HG03066 (cell line): Measurements from ENCODE around the gene UQCRH.
"Not testable (repeated sequence)": the region's sequence is repeated elsewhere in the genome, so short reads cannot be mapped to it uniquely, and the experiment has no call there.

Experiments used
- ATAC-seq: cut with Tn5 transposase; IDR thresholded peaks from one replicate; pipeline ENCODE4 v1.9.1; 2021; ENCODE audit warnings: low read depth; ENCODE audit not compliant: unreplicated experiment

UQCRH gene

GRCh38 chr1:46298387-46298786 is 5.1 kb upstream of the UQCRH start:
- ATAC-seq: no peak

DNA sequence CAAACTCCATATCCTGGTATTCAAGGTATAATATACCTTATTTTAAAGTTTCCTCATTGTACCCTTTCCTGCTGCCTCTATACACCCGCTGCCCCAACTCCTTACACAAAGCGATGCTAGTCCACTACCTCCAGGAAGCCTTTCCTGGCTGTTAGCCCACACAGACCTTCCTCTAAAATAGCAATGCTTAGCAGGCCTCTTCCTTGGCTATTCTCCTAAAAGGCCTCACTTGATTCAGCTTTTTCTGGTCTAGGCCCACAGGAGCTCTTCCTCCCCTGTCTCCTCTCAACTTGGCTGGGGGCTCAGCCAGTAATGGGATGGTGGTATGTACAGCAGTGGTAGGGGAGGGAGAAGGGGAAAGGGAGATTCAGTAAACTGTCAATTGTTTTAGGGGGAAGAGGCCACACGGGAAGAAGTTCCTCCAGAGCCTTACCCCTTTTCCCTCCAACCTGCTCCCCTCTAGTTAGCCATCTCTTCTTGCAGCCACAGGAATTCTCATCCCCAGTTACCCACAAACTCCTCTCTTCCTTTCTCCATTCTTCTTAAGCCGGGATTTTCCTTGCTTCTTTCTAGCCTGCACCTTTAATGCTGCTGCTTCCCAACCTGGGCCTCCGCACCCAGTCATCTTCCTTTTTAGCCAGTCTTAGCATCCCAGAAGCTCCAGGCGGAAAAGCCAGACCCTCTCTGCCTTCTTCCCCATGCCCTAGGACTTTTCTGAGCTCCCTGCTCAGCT is 2.7 kb upstream of the UQCRH start:
- ATAC-seq: no peak

- no peak for ATAC-seq
Measured at GRCh38 chr1:46301406-46301807, 2.1 kb upstream of the UQCRH start.

DNA sequence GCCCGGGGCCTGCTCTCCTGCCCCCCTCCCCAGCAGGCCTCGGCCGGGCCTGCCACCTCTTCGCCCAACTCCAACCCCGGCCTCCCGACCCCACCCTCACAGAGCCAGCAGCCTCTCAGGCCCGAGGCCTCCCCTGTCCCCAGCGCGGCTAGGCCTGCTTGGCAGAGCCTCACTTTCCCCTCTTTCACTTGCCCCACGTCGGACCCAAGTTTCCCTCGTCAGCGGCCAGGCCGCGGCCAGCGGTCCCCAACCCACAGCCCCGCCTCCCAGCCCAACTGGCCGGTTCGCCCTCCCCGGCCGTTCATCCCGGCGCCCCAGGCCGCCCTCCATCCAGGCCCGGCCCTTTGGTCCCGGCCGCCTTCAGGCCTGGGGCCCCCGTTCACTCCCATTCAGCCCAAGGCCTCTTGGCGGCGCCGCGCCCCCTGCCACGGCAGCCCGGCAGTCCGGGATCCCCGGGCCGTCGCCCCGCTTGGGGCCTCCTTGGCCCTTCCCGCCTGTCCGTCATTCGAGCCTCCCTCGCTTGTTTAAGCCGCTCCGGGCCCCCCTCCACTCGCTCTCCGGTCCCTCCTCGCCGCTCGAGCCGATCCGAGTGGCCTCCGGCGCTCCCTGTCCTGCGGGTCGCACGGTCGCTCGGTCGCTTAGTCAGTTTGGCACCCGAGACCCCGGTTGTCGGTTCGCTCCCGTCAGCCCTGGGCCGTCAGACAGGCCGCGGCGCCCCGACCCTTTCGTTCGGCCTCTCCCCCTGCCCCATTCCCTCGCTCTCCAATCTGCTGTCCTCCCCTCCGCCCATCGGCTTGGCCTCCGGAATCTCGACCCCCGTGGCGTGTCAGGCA is 1.5 kb upstream of the UQCRH start:
- ATAC-seq: peak; percentile 32

GRCh38 chr1:46302641-46303037 is 859 bp upstream of the UQCRH start:
- peak; percentile 4 for ATAC-seq

DNA sequence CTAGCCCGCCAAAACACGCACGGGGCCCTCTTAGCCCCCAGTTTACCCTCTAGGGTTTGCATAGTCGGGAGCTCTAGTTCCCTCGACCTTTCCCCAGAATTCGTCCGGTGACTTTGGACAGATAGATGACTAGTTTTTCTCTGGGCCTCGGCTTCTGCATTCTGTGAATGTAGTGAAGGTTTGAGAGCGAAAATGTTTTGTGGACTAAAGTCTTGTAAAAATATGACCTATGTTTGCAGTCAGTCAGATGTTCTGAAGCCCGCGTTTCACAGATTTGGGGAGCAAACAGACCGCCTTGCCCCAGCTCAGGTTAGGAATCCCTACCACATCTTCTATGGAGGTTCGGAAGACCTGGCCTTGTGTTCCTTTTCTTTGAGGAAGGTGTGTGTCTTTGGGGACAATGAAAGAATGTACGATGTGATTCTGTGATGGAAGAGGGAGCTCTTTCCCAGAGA is 401 bp downstream of the UQCRH start:
- no peak for ATAC-seq

GRCh38 chr1:46306159-46306530 is 2.6 kb downstream of the UQCRH start:
- no peak for ATAC-seq

- no peak for ATAC-seq
Measured at GRCh38 chr1:46309401-46310159, 6.1 kb downstream of the UQCRH start.

DNA sequence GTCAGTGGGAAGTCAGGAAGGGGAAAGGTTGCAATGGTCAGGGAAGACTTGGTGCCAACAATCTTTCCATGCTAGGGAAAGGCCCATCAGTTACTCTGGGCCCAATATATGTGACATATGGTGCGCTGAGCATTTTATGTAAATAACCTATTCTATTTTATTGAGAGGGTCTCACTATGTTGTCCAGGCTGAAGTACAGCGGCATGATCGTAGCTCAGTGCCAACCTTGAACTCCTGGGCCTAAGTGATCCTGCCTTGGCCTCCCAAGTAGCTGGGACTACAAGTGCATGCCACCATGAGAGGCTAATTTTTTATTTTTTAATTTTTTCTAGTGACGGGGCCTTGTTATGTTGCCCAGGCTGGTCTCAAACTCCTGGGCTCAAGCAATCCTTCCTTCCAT is 6.8 kb downstream of the UQCRH start:
- no peak for ATAC-seq

GRCh38 chr1:46315669-46316403 is 12.3 kb downstream of the UQCRH start:
- ATAC-seq: no peak

DNA sequence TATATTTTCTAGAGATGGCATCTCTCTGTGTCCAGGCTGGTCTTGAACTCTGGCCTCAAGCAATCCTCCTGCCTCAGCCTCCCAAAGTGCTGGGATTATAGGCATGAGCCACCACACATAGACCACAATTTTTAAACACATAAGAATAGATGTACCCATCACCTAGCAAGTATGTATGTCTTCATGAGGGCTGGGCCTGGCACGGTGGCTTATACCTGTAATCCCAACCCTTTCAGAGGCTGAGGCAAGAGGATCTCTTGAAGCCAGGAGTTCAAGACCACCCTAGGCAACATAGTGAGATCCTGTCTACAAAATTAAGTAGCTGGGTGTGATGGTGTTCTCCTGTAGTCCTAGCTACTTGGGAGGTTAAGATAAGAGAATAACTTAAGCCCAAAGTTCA is 13.8 kb downstream of the UQCRH start:
- no peak for ATAC-seq

- not testable (repeated sequence) for ATAC-seq
Measured at GRCh38 chr1:46319301-46319700, 15.8 kb downstream of the UQCRH start.

GRCh38 chr1:46319960-46320914 is 16.7 kb downstream of the UQCRH start:
- ATAC-seq: not testable (repeated sequence)

DNA sequence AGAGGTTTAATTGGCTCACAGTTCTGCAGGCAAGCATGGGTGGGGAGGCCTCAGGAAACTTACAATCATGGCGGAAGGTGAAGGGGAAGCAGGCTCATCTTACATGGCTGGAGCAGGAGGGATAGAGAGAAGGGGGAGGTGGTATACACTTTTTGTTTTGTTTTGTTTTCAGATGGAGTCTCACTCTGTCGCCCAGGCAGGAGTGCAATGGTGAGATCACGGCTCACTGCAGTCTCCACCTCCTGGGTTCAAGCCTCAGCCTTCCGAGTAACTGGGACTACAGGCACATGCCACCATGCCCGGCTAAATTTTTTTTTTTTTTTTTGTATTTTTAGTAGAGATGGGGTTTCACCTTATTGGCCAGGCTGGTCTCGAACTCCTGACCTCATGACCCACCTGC is 18.7 kb downstream of the UQCRH start:
- not testable (repeated sequence) for ATAC-seq

GRCh38 chr1:46325285-46326076 is 22.0 kb downstream of the UQCRH start:
- ATAC-seq: not testable (repeated sequence)

DNA sequence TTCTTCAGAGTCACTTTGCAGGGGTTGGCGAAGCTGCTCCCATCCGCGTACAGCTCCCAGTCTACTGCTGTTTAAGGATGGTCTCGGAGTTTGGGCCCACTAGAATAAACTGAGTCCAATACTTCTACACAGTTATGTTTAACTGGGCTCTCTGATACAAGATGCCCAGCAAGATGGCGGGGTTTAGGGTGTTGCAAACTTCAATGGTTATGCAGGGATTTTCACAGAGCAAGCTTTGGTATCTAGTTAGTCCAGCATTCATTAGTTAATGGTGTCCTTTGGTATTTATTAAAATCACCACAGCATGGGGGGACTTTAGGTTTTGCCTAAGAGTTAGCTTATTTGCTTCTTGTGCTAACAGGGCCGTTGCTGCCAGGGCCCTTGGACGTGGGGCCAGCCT is 24.7 kb downstream of the UQCRH start:
- ATAC-seq: not testable (repeated sequence)

GRCh38 chr1:46329807-46330206 is 26.3 kb downstream of the UQCRH start:
- not testable (repeated sequence) for ATAC-seq

- not testable (repeated sequence) for ATAC-seq
Measured at GRCh38 chr1:46330381-46330780, 26.9 kb downstream of the UQCRH start.
